Activated T-cell treated with anti-CD3 and anti-CD28 coated beads, Interleukin-2, amount 50 U/mL, for 48 hours (primary cell): ENCODE measurements around the gene MGLL.
"Not testable (repeated sequence)": the region's sequence is repeated elsewhere in the genome, so short reads cannot be mapped to it uniquely, and the experiment has no call there.

ENCODE experiments used
- DNase-seq, 2 experiments: peaks; one replicate each; pipeline ENCODE4 v3.0.0-alpha.2; 2020

Gene MGLL

GRCh38 chr3:127671523-127672428 lies 150.5 kb downstream of the MGLL start:
- DNase-seq = peak; percentile 58 to 59

GRCh38 chr3:127670761-127671522 lies 151.4 kb downstream of the MGLL start:
- peak; percentile 15 to 16 for DNase-seq

DNA sequence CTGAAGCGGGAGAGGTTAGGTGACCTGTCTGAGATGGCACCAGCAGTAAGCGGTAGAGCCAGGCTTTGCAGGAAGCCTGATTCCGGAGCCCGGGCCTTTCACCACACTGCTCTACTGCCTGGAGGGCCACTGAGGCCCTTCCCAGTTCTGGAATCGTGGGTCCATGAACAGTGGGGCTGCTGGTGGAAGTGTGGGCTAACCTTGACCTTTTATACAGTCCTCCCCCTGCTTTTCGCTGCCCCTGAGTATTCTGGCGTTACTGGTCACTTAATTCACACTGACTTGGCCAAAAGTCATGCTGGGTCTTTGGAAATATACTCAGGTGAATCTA lies 152.1 kb downstream of the MGLL start:
- no peak for DNase-seq

- peak in 1 of 2 experiments; percentile 11 for DNase-seq
Observed at GRCh38 chr3:127669541-127670228, 152.6 kb downstream of the MGLL start.

DNA sequence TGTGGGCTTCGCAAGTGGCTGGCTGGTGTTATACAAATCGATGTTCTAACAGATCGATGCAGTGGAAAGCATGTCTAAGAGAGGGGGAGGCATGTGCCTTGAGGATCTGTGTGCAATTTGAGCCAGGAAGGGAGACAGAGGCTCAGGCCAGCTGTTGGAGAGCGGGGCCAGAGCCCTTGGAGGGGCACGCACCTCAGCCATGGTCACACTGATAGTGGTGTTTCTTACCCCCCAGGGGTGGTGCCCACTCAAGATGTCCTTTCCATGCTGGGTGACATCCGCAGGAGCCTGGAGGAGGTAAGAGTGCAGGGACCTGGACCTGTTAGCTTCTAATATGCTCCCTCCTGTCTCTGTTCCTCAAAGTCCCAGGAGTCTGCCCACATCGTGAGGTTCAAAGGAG lies 153.4 kb downstream of the MGLL start:
- DNase-seq = no peak

GRCh38 chr3:127667119-127667681 lies 155.1 kb downstream of the MGLL start:
- peak in 1 of 2 experiments; percentile 11 for DNase-seq

- DNase-seq = no peak
Observed at GRCh38 chr3:127666676-127667075, 155.6 kb downstream of the MGLL start.

- no peak for DNase-seq
Observed at GRCh38 chr3:127665586-127665985, 156.7 kb downstream of the MGLL start.

DNA sequence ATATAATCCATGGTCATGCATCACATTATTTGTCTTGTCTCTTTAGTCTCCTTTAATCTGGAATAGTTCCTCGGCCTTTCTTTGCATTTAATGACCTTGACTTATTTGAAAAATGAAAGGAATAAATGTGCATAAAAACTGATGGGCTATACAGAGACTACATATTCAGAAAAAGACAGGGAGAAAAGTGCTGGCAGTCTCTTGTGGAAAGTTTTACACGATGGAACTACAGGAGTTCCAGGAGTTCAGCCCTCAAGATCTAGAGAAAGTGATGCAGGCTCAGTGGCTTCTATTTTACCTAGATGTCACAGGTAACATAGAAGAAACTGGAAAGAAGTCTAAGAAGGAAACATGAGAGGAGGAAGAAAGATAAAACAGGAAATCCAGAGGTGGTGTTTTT lies 157.2 kb downstream of the MGLL start:
- DNase-seq = no peak

DNA sequence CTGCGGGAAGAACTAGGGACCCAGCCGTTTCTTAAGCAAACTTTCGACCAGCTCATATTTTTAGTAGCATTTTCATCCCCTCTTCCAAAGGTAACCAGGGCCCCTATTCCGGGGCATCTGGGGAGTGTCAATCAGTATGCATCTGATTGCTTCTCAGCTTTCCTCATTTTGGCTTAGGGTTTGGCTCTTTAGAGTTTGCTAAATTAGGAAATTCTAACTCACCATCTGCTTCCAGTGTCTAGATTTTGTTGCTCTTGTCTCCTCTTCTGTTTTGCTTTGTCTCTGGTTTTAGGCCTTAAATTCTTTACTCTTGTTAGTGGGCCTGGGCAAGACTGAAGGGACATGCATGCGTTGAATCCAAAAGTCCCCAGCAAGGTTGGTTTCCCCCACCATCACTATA lies 159.2 kb downstream of the MGLL start:
- no peak for DNase-seq

GRCh38 chr3:127662001-127662469 lies 160.3 kb downstream of the MGLL start:
- DNase-seq = no peak

DNA sequence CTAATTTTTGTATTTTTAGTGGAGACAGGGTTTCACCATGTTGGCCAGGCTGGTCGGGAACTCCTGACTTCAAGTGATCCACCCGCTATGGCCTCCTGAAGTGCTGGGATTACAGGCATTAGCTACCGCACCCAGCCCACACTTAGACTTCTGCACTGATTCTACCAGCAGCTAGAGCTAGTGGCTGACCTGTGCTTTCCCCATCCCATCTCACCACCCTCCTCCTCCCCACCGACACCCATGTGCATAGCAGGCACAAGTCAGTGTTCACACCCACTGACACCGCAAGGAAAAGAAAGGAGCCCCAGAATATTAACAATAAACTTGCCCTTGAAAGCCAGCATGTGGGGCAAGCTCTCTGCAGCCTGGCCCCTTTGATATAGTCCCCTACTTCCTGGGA lies 160.7 kb downstream of the MGLL start:
- DNase-seq = no peak

GRCh38 chr3:127660621-127661251 lies 161.6 kb downstream of the MGLL start:
- no peak for DNase-seq

DNA sequence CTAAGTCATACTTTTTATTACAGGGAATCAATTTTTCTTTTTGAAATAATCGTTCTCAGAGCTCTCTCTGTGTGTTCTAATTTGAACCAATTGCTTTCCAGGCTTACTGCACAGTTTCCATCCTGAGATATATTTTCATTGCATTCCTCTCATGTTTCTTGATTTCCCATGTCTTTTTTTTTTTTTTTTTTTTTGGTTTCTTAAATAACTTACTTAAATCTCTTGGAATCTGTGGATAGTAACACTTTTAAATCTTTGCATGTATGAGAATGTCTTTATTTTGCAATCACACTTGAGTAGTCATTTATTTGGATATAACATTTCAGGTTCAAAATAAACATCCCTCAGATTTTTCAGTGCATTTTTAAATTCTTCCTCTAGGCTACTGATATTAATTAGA lies 164.1 kb downstream of the MGLL start:
- no peak for DNase-seq

DNA sequence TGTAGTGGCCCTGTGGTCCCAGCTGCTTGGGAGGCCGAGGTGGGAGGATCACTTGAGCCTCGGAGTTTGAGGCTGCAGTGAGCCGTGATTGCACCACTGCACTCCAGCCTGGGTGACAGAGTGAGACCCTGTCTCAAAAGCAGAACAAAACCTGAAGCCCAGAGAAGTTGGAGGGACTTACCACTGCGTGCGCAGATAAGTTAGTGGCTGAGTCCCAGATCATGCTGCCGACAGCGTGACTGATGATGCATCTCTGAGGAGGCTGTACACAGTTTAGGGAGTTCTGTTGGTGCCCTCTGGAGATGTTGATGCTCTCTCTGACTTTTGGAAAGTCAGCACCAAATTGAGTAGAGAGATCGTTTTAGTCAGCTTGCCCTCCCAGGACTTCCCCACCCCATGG lies 165.4 kb downstream of the MGLL start:
- no peak for DNase-seq

DNA sequence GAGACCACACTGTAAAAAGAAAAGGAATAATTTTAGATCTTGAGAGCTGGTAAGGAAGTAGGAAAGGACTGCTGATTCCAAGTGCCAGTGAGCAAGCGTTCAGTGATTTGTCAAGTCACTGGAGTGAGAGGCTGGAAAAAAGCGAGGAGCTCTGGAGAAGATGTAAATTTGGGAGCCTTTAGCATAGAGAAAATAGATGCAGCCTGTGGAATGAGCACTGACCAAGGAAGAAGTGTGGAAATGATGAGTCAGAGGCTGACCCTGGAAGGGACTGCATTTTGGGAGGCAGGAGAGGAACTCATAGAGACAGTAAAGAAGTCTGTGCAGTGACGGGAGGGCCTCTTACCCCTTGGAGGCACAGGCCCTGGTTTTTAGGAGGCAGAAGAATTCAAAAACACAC lies 166.7 kb downstream of the MGLL start:
- no peak for DNase-seq

- not testable (repeated sequence) for DNase-seq
Observed at GRCh38 chr3:127654993-127655392, 167.3 kb downstream of the MGLL start.

DNA sequence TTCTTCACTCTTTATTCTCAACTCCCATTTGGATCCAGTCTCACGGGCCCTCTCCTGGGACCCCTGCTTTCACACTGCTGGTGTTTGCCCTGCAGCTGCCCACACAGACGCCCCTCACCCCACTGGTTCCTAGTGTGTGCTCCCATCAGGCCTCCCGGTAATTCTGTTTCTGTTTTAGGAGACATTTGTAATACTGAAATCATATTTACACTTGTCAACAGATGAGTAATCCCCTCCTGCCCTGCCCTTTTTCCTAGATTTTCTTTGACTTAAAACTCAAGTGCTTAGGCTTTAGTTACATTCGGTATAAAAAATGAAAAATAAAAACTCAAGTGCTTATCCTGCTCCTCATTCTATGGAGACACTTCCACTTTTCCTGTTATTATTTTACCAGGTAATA lies 167.9 kb downstream of the MGLL start:
- DNase-seq = no peak

- peak; percentile 49 to 54 for DNase-seq
Observed at GRCh38 chr3:127652246-127652995, 169.9 kb downstream of the MGLL start.

DNA sequence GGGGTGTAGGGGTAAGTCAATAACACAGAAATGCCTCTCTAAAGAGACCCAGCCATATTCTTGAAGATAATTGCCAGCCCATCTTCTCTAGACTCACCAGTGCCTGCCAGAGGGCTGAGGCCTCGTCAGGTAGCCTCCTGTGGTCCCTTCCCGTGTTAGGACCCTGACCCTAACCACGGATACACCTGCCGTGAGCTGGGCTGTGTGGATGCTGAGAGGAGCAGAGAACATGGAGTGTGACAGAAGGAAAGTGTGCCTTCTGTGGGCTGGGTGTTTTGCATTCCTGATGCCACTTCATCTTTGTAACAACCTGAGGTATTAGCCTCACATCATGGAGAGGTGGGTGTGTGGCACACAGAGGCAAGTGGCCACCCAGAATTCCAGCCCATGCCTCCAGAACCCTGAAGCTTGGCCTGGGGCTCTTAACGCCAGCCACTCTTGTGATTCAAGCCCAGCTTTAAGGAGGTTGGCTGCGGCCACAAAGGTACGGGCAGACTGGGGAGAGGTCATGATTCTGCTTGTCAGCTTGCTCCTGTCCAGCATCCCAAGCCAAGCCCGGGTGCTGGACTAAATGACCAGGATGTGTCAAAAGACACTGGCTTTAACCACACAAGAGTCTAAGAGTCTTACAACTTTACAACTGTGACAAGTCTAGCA lies 170.7 kb downstream of the MGLL start:
- DNase-seq = no peak

- DNase-seq = no peak
Observed at GRCh38 chr3:127650236-127650635, 172.1 kb downstream of the MGLL start.
